Keratinocyte (primary cell): Measurements from ENCODE around the gene BTG2. TPM values are rescaled to one million over a fixed set of nuclear protein-coding genes. Genes with fewer than 3 reads are reported as not detected.

Experiments
- DNase-seq: peaks from one replicate; pipeline ENCODE4 v3.0.0-alpha.2; 2011; ENCODE audit warnings: low read depth, missing footprints, low spot score
- FAIRE-seq: peaks from 2 replicates; lab custom pipeline; 2011; peaks lifted over from hg19 to GRCh38; lab: Jason Lieb, UNC
- H2AFZ ChIP-seq: 2 replicates; pipeline ENCODE4 v1.6.0; 2012; ENCODE audit warnings: low read length, control low read depth, inconsistent platforms; ENCODE audit not compliant: control insufficient read depth
- H3K27ac ChIP-seq: 2 replicates; pipeline ENCODE4 v1.5.1; 2011; ENCODE audit warnings: low read length; ENCODE audit not compliant: control insufficient read depth, insufficient read depth
- H3K27me3 ChIP-seq: 3 replicates; pipeline ENCODE4 v1.6.0; 2011; ENCODE audit warnings: low read length; ENCODE audit not compliant: control insufficient read depth, insufficient read depth; ENCODE audit errors: extremely low read depth
- H3K36me3 ChIP-seq, 2 experiments: 2 replicates in 1 of 2; 3 replicates in 1 of 2; pipeline ENCODE4 v1.5.1; 2011; ENCODE audit warnings: low read length in 2 of 2, mild to moderate bottlenecking in 1 of 2; ENCODE audit not compliant: control insufficient read depth in 2 of 2, insufficient read depth in 2 of 2; ENCODE audit errors: extremely low read depth in 1 of 2
- H3K4me1 ChIP-seq: 3 replicates; pipeline ENCODE4 v1.5.1; 2011; ENCODE audit warnings: low read length; ENCODE audit not compliant: control insufficient read depth, insufficient read depth; ENCODE audit errors: extremely low read depth
- H3K4me2 ChIP-seq: 3 replicates; pipeline ENCODE4 v1.6.0; 2011; ENCODE audit warnings: low read depth, low read length; ENCODE audit not compliant: control insufficient read depth, insufficient read depth; ENCODE audit errors: extremely low read depth
- H3K4me3 ChIP-seq, 3 experiments: fragments of 200-600 bp in 1 of 3; sonication (generic) in 1 of 3; 2 replicates in 2 of 3; 3 replicates in 1 of 3; pipeline ENCODE4 v1.5.1; 2011 to 2016; ENCODE audit warnings: low read length in 3 of 3, mild to moderate bottlenecking in 3 of 3, control low read depth in 2 of 3, inconsistent platforms in 1 of 3, low read depth in 1 of 3, mixed read lengths in 1 of 3, mixed run types in 1 of 3, moderate library complexity in 1 of 3; ENCODE audit not compliant: control insufficient read depth in 2 of 3, insufficient read depth in 2 of 3; ENCODE audit errors: extremely low read depth in 1 of 3
- H3K79me2 ChIP-seq: 2 replicates; pipeline ENCODE4 v1.6.0; 2012; ENCODE audit warnings: low read length; ENCODE audit not compliant: control insufficient read depth, insufficient read depth
- H3K9ac ChIP-seq: 3 replicates; pipeline ENCODE4 v1.6.0; 2011; ENCODE audit warnings: low read length; ENCODE audit not compliant: control insufficient read depth, insufficient read depth; ENCODE audit errors: extremely low read depth
- H3K9me1 ChIP-seq: 3 replicates; pipeline ENCODE4 v1.6.0; 2011; ENCODE audit warnings: low read length; ENCODE audit not compliant: control insufficient read depth, insufficient read depth; ENCODE audit errors: extremely low read depth
- H3K9me3 ChIP-seq: 2 replicates; pipeline ENCODE4 v1.5.1; 2012; ENCODE audit warnings: low read depth, low read length; ENCODE audit not compliant: control insufficient read depth
- H4K20me1 ChIP-seq: 3 replicates; pipeline ENCODE4 v1.6.0; 2011; ENCODE audit warnings: low read length; ENCODE audit not compliant: control insufficient read depth, insufficient read depth; ENCODE audit errors: extremely low read depth
- CTCF ChIP-seq, 3 experiments: IDR thresholded peaks in 1 of 3; conservative IDR thresholded peaks in 1 of 3; optimal IDR thresholded peaks in 1 of 3; 2 replicates in 2 of 3; 3 replicates in 1 of 3; pipeline versions ENCODE3 to v1.5.1; 2011; ENCODE audit warnings: low read length in 3 of 3, mild to moderate bottlenecking in 3 of 3, moderate library complexity in 2 of 3, control low read depth in 1 of 3, inconsistent platforms in 1 of 3; ENCODE audit not compliant: insufficient read depth in 2 of 3; ENCODE audit errors: extremely low read depth in 1 of 3
- EZH2 ChIP-seq: IDR thresholded peaks from one replicate; pipeline ENCODE4 v1.6.1; 2012; ENCODE audit warnings: inconsistent platforms, mild to moderate bottlenecking, low read length, moderate library complexity
- dilution Hi-C: fragments of 300-500 bp; cut with MboI; formaldehyde crosslinking; loops from one replicate; pipeline ENCODE4 v1.7.0; 2020; ENCODE audit warnings: low sequenced_read_pairs; ENCODE audit not compliant: extremely low pct_ligation_motif_present
- polyA plus RNA-seq, 5 experiments: library from polyadenylated mRNA; depleted of rRNA in 3 of 5; stranded (reverse) in 3 of 5; stranded (forward) in 1 of 5; unstranded in 1 of 5; fragments of >200 nt; gene quantifications; 1 replicate in 1 of 5; 2 replicates in 3 of 5; 3 replicates in 1 of 5; pipeline versions ENCODE4 v1.2.1 to v1.2.3, GENCODE V29; 2011 to 2012; ENCODE audit warnings: missing spikeins in 2 of 5, low read depth in 1 of 5, low replicate concordance in 1 of 5
- small RNA-seq, 3 experiments: library from RNA; depleted of rRNA; stranded (forward); fragments of <200 nt; gene quantifications; one replicate each; pipeline ENCODE3, GENCODE V24; 2012; ENCODE audit warnings: low read depth in 3 of 3, low replicate concordance in 1 of 3; ENCODE audit not compliant: insufficient read length in 3 of 3

The BTG2 gene
- polyA plus RNA-seq, 1 donor (not counting 4 experiments of a cell fraction or from before 2014, with no cell fraction given) = 117 TPM

DNA sequence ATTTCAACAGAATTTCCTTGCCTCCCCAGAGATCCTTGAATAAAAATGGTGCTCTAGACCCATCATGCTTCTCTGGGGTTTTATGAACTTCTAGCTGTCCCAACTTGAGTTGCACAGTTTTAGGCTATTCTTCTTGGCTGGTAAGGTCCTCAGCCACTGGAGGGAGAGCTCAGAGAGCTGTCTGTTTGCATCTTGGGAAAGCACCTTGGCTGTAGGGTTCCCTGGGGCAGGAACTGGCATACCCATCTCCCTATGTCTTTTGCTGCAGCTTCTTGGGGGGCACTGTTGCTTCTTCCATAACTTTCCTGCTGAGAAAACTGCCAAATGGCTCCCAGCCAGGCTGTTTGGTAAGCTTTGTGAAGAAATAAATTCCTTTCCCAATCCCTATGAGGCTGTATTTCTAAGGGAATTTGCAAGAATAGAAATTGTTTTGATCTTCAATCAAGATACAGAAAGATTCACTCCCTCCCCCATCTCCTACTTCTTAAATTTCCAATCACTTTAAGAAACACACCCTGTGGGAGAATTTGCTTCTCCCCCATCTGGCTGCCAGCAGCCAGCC lies 53.8 kb downstream of the BTG2 start:
- no peaks in the 10 kb centered on the region for H3K79me2 ChIP-seq
- TF ChIP-seq CTCF (optimal IDR thresholded peaks at IDR 0.05 in 1 of 3, IDR thresholded peaks at IDR 0.05 in 1 of 3, conservative IDR thresholded peaks at IDR 0.05 in 1 of 3; ENCODE audit: extremely low read depth in 1 of 3, insufficient read depth in 2 of 3, low read length in 3 of 3) (no peak), EZH2 (no peak)
- no peaks in the 10 kb centered on the region for H3K9me3 ChIP-seq
- no peaks in the 10 kb centered on the region for H4K20me1 ChIP-seq
- H3K27me3 ChIP-seq = peaks cover 46% of the 10 kb centered on the region
- H3K27ac ChIP-seq = no peak overlapping the region
- dilution Hi-C loops = loop anchor here (25.0 kb wide), 1 partner anchor 103 kb away; no protein-coding TSS in a partner anchor
- H3K4me3 ChIP-seq = no peak overlapping the region
- H3K4me1 ChIP-seq = no peaks in the 10 kb centered on the region
- H3K9ac ChIP-seq = no peak overlapping the region
- H2AFZ ChIP-seq = no peak overlapping the region
- no peaks in the 10 kb centered on the region for H3K36me3 ChIP-seq
- H3K9me1 ChIP-seq = no peaks in the 10 kb centered on the region
- FAIRE-seq (no peak), DNase-seq (no peak)
- no peak overlapping the region for H3K4me2 ChIP-seq

Small RNAs within 50 kb of the gene (small RNA-seq; reads per million reads assigned to genes)
- gene AL359837.1 (0 reads per million in 3 experiments), gene RNU6-487P (0 to 0.25 (median 0) reads per million in 3 experiments)

Other genes starting within 250 kb of the BTG2 start
- gene MYOG, start 219.5 kb upstream of the BTG2 start, polyA plus RNA-seq = not detected in 3 replicates
- gene ADORA1, start 177.8 kb upstream of the BTG2 start, polyA plus RNA-seq = 0.07 to 0.10 TPM (median 0.09 TPM) in 3 replicates
- gene MYBPH, start 129.7 kb upstream of the BTG2 start, polyA plus RNA-seq = not detected in 3 replicates
- 0.11 to 1.2 TPM (median 0.20 TPM) in 3 replicates for gene CHI3L1, start 118.8 kb upstream of the BTG2 start, polyA plus RNA-seq
- gene CHIT1, start 75.8 kb upstream of the BTG2 start, polyA plus RNA-seq = 0.14 TPM in 1 of 3 replicates, not detected in the others
- gene FMOD, start 45.6 kb downstream of the BTG2 start, polyA plus RNA-seq = 0.39 to 0.47 TPM (median 0.44 TPM) in 3 replicates
- gene PRELP, start 170.3 kb downstream of the BTG2 start, polyA plus RNA-seq = 0.01 to 0.03 TPM in 2 of 3 replicates, not detected in the other
- gene OPTC, start 188.6 kb downstream of the BTG2 start, polyA plus RNA-seq = not detected in 3 replicates